ENCODE results near the gene NPAS2. TPM values are rescaled to one million over a fixed set of nuclear protein-coding genes. Genes with fewer than 3 reads are reported as not detected.
A peak's percentile ranks its signal among the peaks of the same experiment; 100 is the strongest.

The NPAS2 gene
- polyA plus RNA-seq, 4 donors = 10.6 to 20.1 (median 11.8) TPM

- DNase-seq (ENCODE audit: low read depth in 4 of 4, low spot score in 3 of 4) = no peak
These were observed 33.3 kb downstream of the NPAS2 start for GRCh38 chr2:100852999-100853908.

- DNase-seq (ENCODE audit: low read depth in 4 of 4, low spot score in 3 of 4) = no peak
These were observed 34.2 kb downstream of the NPAS2 start for GRCh38 chr2:100853909-100854810.

GRCh38 chr2:100855084-100855483, 35.1 kb downstream of the NPAS2 start:
- DNase-seq (ENCODE audit: low read depth in 4 of 4, low spot score in 3 of 4) = no peak

GRCh38 chr2:100855606-100856005, 35.7 kb downstream of the NPAS2 start:
- no peak for DNase-seq (ENCODE audit: low read depth in 4 of 4, low spot score in 3 of 4)

- no peak for DNase-seq (ENCODE audit: low read depth in 4 of 4, low spot score in 3 of 4)
These were observed 36.8 kb downstream of the NPAS2 start for GRCh38 chr2:100856732-100857131.

- no peak for DNase-seq (ENCODE audit: low read depth in 4 of 4, low spot score in 3 of 4)
These were observed 37.4 kb downstream of the NPAS2 start for GRCh38 chr2:100857341-100857740.

GRCh38 chr2:100857915-100858314, 38.0 kb downstream of the NPAS2 start:
- DNase-seq (ENCODE audit: low read depth in 4 of 4, low spot score in 3 of 4) = no peak

GRCh38 chr2:100859902-100860301, 40.0 kb downstream of the NPAS2 start:
- no peak for DNase-seq (ENCODE audit: low read depth in 4 of 4, low spot score in 3 of 4)

GRCh38 chr2:100861340-100861739, 41.4 kb downstream of the NPAS2 start:
- DNase-seq (ENCODE audit: low read depth in 4 of 4, low spot score in 3 of 4) = no peak

- no peak for DNase-seq (ENCODE audit: low read depth in 4 of 4, low spot score in 3 of 4)
These were observed 42.1 kb downstream of the NPAS2 start for GRCh38 chr2:100862081-100862480.

GRCh38 chr2:100865816-100866460, 46.0 kb downstream of the NPAS2 start:
- no peak for DNase-seq (ENCODE audit: low read depth in 4 of 4, low spot score in 3 of 4)

GRCh38 chr2:100868083-100868482, 48.1 kb downstream of the NPAS2 start:
- no peak for DNase-seq (ENCODE audit: low read depth in 4 of 4, low spot score in 3 of 4)

GRCh38 chr2:100869120-100869519, 49.2 kb downstream of the NPAS2 start:
- DNase-seq (ENCODE audit: low read depth in 4 of 4, low spot score in 3 of 4) = no peak

- no peak for DNase-seq (ENCODE audit: low read depth in 4 of 4, low spot score in 3 of 4)
These were observed 51.0 kb downstream of the NPAS2 start for GRCh38 chr2:100870652-100871531.

- DNase-seq (ENCODE audit: low read depth in 4 of 4, low spot score in 3 of 4) = peak in 3 of 4 donors; percentile 31 to 48 (median 38)
These were observed 55.7 kb downstream of the NPAS2 start for GRCh38 chr2:100875516-100876230.

GRCh38 chr2:100876231-100876860, 56.4 kb downstream of the NPAS2 start:
- DNase-seq (ENCODE audit: low read depth in 4 of 4, low spot score in 3 of 4) = no peak

- DNase-seq (ENCODE audit: low read depth in 4 of 4, low spot score in 3 of 4) = no peak
These were observed 57.6 kb downstream of the NPAS2 start for GRCh38 chr2:100877555-100877954.

GRCh38 chr2:100878000-100878791, 58.3 kb downstream of the NPAS2 start:
- DNase-seq (ENCODE audit: low read depth in 4 of 4, low spot score in 3 of 4) = no peak

Measured in right renal pelvis (tissue), 4 donors.